Activated CD4-positive, alpha-beta T cell treated with anti-CD3 and anti-CD28 coated beads, Interleukin-2, amount 10 ng/mL, durations not matched to agents 24 days and 14 days (primary cell): ENCODE results near the gene URB1. TPM values are rescaled to one million over a fixed set of nuclear protein-coding genes. Genes with fewer than 3 reads are reported as not detected.

Experiments
- DNase-seq: peaks from one replicate; pipeline ENCODE4 v3.0.0; 2022
- H3K27ac Mint-ChIP-seq: one replicate; pipeline ENCODE4 v1.8.0; 2022; ENCODE audit warnings: mild to moderate bottlenecking, mixed read lengths
- H3K27me3 Mint-ChIP-seq: one replicate; pipeline ENCODE4 v1.8.0; 2022; ENCODE audit warnings: mixed read lengths
- H3K36me3 Mint-ChIP-seq: one replicate; pipeline ENCODE4 v1.8.0; 2022; ENCODE audit warnings: low read depth, mild to moderate bottlenecking, mixed read lengths
- H3K4me1 Mint-ChIP-seq: one replicate; pipeline ENCODE4 v1.8.0; 2021; ENCODE audit warnings: mixed read lengths
- H3K4me3 Mint-ChIP-seq: one replicate; pipeline ENCODE4 v1.8.0; 2022; ENCODE audit warnings: mild to moderate bottlenecking, moderate library complexity, mixed read lengths
- H3K9me3 Mint-ChIP-seq: one replicate; pipeline ENCODE4 v1.8.0; 2021; ENCODE audit warnings: mixed read lengths
- intact Hi-C: fragments of 100-400 bp; cut with micrococcal nuclease; formaldehyde crosslinking; loops from one replicate; pipeline ENCODE4 v1.15.1; 2023
- total RNA-seq: library from RNA; stranded (reverse); gene quantifications from 2 replicates; pipeline ENCODE4 v1.2.3, GENCODE V29; 2022

The URB1 gene
- total RNA-seq, 1 donor from 2014 or later = 41.7 TPM

DNA sequence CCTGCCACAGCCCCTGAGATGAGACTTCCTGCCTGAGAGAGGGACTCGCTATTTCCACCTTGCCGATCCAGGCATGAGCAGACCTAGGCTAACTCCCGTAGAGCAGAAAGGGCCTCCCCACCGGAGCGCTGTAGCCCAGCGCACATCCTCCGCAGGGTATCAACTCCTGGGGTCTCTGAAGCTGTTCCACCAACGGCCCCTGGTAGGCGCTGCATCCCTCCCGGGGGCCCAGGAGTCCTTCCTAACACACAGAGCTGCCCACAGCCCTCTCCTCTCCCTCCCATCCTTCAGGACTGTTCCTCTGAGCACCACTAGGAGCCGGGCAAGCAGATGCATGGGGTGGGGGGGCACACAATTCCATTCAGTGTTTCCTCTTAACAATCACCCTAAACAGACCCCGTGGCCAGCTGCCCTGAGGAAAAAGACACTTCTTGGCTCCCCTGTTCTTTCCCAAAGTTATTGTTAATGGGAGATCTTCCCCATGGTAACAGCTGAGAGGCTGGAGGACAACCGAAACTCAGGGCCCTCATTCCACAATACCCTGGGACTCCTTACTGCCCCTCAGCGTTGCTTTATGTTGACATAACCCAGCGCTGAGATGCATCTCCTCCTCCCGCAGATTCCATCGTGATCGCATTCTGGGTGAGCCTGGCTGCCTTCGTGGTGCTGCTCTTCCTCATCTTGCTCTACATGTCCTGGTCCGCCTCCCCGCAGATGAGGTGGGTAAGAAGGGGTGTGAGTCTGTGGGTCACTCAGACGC is 86.6 kb downstream of the URB1 start:
- intact Hi-C loops = no loop called here
- no peak overlapping the region for H3K4me3 Mint-ChIP-seq
- no peaks in the 10 kb centered on the region for H3K9me3 Mint-ChIP-seq
- no peaks in the 10 kb centered on the region for H3K27me3 Mint-ChIP-seq
- DNase-seq = no peak
- peaks cover 5% of the 10 kb centered on the region for H3K4me1 Mint-ChIP-seq
- H3K27ac Mint-ChIP-seq = no peak overlapping the region
- H3K36me3 Mint-ChIP-seq = peaks cover 17% of the 10 kb centered on the region

DNA sequence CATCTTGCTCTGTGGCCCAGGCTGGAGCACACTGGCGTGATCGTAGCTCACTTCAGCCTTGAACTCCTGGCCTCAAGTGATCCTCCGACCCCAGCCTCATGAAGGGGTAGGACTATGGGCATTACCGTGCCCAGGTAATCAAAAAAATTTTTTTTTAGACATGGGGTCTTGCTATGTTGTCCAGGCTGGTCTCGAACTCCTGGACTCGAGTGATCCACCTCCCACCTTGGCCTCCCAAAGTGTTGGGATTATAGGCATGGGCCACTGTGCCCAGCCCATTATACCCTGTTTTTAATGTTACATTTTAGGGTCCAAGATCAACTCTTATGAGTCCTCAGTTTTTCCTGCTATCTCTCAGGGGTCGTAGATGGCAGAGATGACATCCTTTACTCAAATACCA is 87.8 kb downstream of the URB1 start:
- intact Hi-C loops = no loop called here
- Mint-ChIP-seq H3K4me1 (no peaks in the 10 kb centered on the region), H3K9me3 (no peaks in the 10 kb centered on the region), H3K36me3 (peaks cover 19% of the 10 kb centered on the region), H3K4me3 (no peak overlapping the region), H3K27me3 (no peaks in the 10 kb centered on the region), H3K27ac (no peak overlapping the region)
- no peak for DNase-seq

DNA sequence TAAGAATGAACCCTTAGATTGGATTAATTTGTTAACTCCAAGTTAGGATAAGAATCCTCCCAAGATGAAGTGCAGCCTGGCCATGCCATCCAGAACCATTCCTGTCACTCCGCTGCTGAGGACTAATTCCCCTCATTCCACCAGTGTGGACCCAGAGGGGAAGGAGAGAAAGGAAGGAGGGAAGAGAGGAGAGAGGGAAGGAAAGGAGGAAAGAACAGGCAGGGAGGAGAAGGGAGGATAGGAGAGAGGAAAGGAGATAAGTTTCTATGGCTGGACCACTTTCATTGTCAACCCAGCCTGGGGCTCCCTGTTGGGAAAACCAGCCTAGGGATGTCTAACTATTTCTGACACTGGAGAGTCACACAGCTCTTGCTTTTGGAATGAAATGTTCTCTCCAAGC is 89.4 kb downstream of the URB1 start:
- intact Hi-C loops = no loop called here
- Mint-ChIP-seq H3K9me3 (no peaks in the 10 kb centered on the region), H3K36me3 (peaks cover 15% of the 10 kb centered on the region), H3K4me3 (no peak overlapping the region), H3K27ac (no peak overlapping the region), H3K4me1 (no peaks in the 10 kb centered on the region), H3K27me3 (no peaks in the 10 kb centered on the region)
- DNase-seq = no peak

GRCh38 chr21:32302560-32302959 is 90.3 kb downstream of the URB1 start:
- Mint-ChIP-seq H3K27ac (no peak overlapping the region), H3K36me3 (peaks cover 15% of the 10 kb centered on the region), H3K9me3 (no peaks in the 10 kb centered on the region), H3K4me1 (no peaks in the 10 kb centered on the region), H3K4me3 (no peak overlapping the region), H3K27me3 (no peaks in the 10 kb centered on the region)
- DNase-seq = no peak
- intact Hi-C loops = no loop called here

- Mint-ChIP-seq H3K27me3 (no peaks in the 10 kb centered on the region), H3K9me3 (no peaks in the 10 kb centered on the region), H3K4me1 (no peaks in the 10 kb centered on the region), H3K36me3 (peaks cover 15% of the 10 kb centered on the region), H3K27ac (no peak overlapping the region), H3K4me3 (no peak overlapping the region)
- intact Hi-C loops = no loop called here
- DNase-seq = no peak
Observed at GRCh38 chr21:32301596-32301995, 91.2 kb downstream of the URB1 start.

- no peak overlapping the region for H3K27ac Mint-ChIP-seq
- no peak for DNase-seq
- H3K9me3 Mint-ChIP-seq = no peaks in the 10 kb centered on the region
- no peaks in the 10 kb centered on the region for H3K27me3 Mint-ChIP-seq
- no peaks in the 10 kb centered on the region for H3K4me1 Mint-ChIP-seq
- intact Hi-C loops = no loop called here
- peaks cover 12% of the 10 kb centered on the region for H3K36me3 Mint-ChIP-seq
- H3K4me3 Mint-ChIP-seq = no peak overlapping the region
Observed at GRCh38 chr21:32300117-32300681, 92.6 kb downstream of the URB1 start.

DNA sequence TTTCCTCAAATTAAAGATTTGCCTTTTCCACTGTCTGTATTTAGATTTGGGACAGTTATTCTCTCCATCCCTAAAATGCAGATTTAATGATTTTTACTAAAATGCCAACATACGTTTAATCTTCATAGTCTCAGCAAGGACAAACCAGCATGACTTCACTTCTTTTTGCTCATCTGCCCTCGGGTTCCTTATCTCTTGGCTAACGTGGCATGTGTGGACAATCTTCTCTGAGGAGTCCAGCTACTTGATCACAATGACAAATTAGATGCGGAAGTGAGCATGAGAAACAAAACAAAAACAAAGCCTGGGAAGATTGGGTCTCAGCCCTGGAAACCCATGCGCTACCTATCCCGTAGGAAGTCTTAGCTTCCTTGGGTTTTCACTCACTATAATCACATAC is 93.1 kb downstream of the URB1 start:
- Mint-ChIP-seq H3K4me1 (no peaks in the 10 kb centered on the region), H3K4me3 (no peak overlapping the region), H3K27ac (no peak overlapping the region), H3K36me3 (peaks cover 11% of the 10 kb centered on the region), H3K27me3 (no peaks in the 10 kb centered on the region), H3K9me3 (no peaks in the 10 kb centered on the region)
- no peak for DNase-seq
- intact Hi-C loops = no loop called here

GRCh38 chr21:32298658-32299081 is 94.1 kb downstream of the URB1 start, which contains the start of gene MRAP:
TSS of gene MRAP (plus strand) at chr21:32298855. CDS start at chr21:32298972, 117 bp downstream.
- peaks cover 11% of the 10 kb centered on the region for H3K36me3 Mint-ChIP-seq
- no peaks in the 10 kb centered on the region for H3K4me1 Mint-ChIP-seq
- intact Hi-C loops = no loop called here
- H3K9me3 Mint-ChIP-seq = no peaks in the 10 kb centered on the region
- no peak within 1 kb of the TSS for H3K4me3 Mint-ChIP-seq
- no peak for DNase-seq
- no peak within 1 kb of the TSS for H3K27ac Mint-ChIP-seq
- no peaks in the 10 kb centered on the region for H3K27me3 Mint-ChIP-seq

DNA sequence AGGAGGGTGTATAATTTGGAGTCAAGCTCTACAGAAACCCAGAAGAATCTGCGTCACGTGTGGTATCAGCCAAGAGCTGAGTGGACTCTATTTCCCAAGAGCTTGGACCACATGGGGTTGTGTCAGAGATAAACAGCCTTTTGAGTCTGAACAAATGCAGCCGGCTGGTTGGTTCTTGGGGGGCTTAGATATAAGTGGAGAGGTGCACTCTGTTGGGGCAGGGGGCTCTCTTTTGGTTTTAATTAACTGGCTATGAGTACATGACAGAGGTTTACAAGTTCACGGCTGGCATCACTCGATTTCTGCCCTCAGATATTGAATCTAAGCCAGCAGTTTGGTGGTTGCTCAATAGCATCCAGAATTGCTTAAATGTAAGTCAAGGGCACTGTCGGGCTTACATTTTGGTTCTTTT is 94.7 kb downstream of the URB1 start:
- Mint-ChIP-seq H3K4me1 (no peaks in the 10 kb centered on the region), H3K4me3 (no peak overlapping the region)
- no peak for DNase-seq

GRCh38 chr21:32297449-32297848 is 95.4 kb downstream of the URB1 start:
- DNase-seq = no peak
- no peak overlapping the region for H3K27ac Mint-ChIP-seq
- intact Hi-C loops = no loop called here
- H3K4me1 Mint-ChIP-seq = no peaks in the 10 kb centered on the region
- no peak overlapping the region for H3K4me3 Mint-ChIP-seq
- H3K9me3 Mint-ChIP-seq = no peaks in the 10 kb centered on the region
- H3K36me3 Mint-ChIP-seq = peaks cover 11% of the 10 kb centered on the region
- no peaks in the 10 kb centered on the region for H3K27me3 Mint-ChIP-seq

More for the DNA sequence above, 94.7 kb downstream of the URB1 start:
- no peaks in the 10 kb centered on the region for H3K9me3 Mint-ChIP-seq
- H3K27ac Mint-ChIP-seq = no peak overlapping the region
- H3K36me3 Mint-ChIP-seq = peaks cover 11% of the 10 kb centered on the region
- H3K27me3 Mint-ChIP-seq = no peaks in the 10 kb centered on the region
- intact Hi-C loops = no loop called here

DNA sequence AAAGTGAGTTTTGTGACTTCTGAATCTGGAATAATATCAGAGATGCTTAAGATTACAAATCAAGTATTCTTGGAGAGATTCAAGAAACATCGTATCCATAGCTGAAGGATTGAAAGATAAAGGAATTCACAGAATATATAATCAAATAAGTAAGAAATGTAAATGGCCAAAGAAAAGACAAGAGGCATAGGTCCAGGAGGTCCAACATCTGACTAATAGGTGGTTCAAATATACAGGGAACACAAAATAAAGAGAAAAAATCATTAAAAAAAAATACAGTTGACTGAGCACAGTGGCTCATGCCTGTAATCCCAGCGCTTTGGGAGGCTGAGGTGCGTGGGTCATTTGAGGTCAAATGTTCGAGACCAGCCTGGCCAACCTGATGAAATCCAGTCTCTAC is 107.3 kb downstream of the URB1 start:
- intact Hi-C loops = no loop called here
- Mint-ChIP-seq H3K27ac (no peak overlapping the region), H3K36me3 (no peaks in the 10 kb centered on the region), H3K4me1 (peaks cover 9% of the 10 kb centered on the region), H3K9me3 (no peaks in the 10 kb centered on the region), H3K27me3 (no peaks in the 10 kb centered on the region), H3K4me3 (no peak overlapping the region)
- no peak for DNase-seq

- H3K9me3 Mint-ChIP-seq = no peaks in the 10 kb centered on the region
- peaks cover 4% of the 10 kb centered on the region for H3K36me3 Mint-ChIP-seq
- intact Hi-C loops = no loop called here
- peaks cover 3% of the 10 kb centered on the region for H3K27me3 Mint-ChIP-seq
- no peak for DNase-seq
- peaks cover 26% of the 10 kb centered on the region for H3K4me1 Mint-ChIP-seq
- H3K4me3 Mint-ChIP-seq = no peak overlapping the region
- no peak overlapping the region for H3K27ac Mint-ChIP-seq
Observed at GRCh38 chr21:32282992-32283391, 109.8 kb downstream of the URB1 start.

- Mint-ChIP-seq H3K4me1 (peaks cover 31% of the 10 kb centered on the region), H3K36me3 (peaks cover 4% of the 10 kb centered on the region), H3K4me3 (no peak overlapping the region), H3K27ac (no peak overlapping the region), H3K27me3 (peaks cover 3% of the 10 kb centered on the region), H3K9me3 (no peaks in the 10 kb centered on the region)
- no peak for DNase-seq
- intact Hi-C loops = no loop called here
Observed at GRCh38 chr21:32281531-32281930, 111.3 kb downstream of the URB1 start.

- Mint-ChIP-seq H3K27me3 (peaks cover 3% of the 10 kb centered on the region), H3K4me1 (peaks cover 32% of the 10 kb centered on the region), H3K36me3 (peaks cover 4% of the 10 kb centered on the region), H3K4me3 (peak overlapping the region; percentile 100), H3K27ac (peak overlapping the region; percentile 98), H3K9me3 (no peaks in the 10 kb centered on the region)
- intact Hi-C loops = loop anchor here (1.0 to 10.0 kb wide), 6 partner anchors 38 to 615 kb away; partner anchors contain the start of genes CFAP298 and URB1
- DNase-seq = no peak
Observed at GRCh38 chr21:32279377-32279680, 113.5 kb downstream of the URB1 start.
